Lower lobe of right lung (tissue), 2 donors: ENCODE data around the gene BCOR. TPM values are rescaled to one million over a fixed set of nuclear protein-coding genes. Genes with fewer than 3 reads are reported as not detected.

Experiments
- ATAC-seq, 2 donors: fragments of 200-7000 bp; cut with Tn5 transposase; one replicate each; pipeline ENCODE4 v1.9.1; 2020 to 2022; ENCODE audit warnings: mild to moderate bottlenecking in 2 of 2, moderate library complexity in 2 of 2
- DNase-seq: peaks from one replicate; pipeline ENCODE4 v3.0.0-alpha.2; 2020
- H3K27ac ChIP-seq: fragments of 200-600 bp; one replicate; pipeline ENCODE4 v1.8.0; 2022
- H3K27me3 ChIP-seq: fragments of 200-600 bp; one replicate; pipeline ENCODE4 v1.8.0; 2022; ENCODE audit warnings: low read depth
- H3K36me3 ChIP-seq: fragments of 200-600 bp; one replicate; pipeline ENCODE4 v1.8.0; 2022; ENCODE audit warnings: mild to moderate bottlenecking
- H3K4me1 ChIP-seq: fragments of 200-600 bp; one replicate; pipeline ENCODE4 v1.8.0; 2022
- H3K4me3 ChIP-seq: fragments of 200-600 bp; one replicate; pipeline ENCODE4 v1.8.0; 2022; ENCODE audit warnings: mild to moderate bottlenecking
- H3K9me3 ChIP-seq: fragments of 200-600 bp; one replicate; pipeline ENCODE4 v1.8.0; 2022
- CTCF ChIP-seq: fragments of 200-600 bp; IDR thresholded peaks from one replicate; pipeline ENCODE4 v1.8.0; 2022; ENCODE audit warnings: antibody characterized with exemption, mild to moderate bottlenecking
- intact Hi-C: fragments of 100-400 bp; cut with DNase I; formaldehyde crosslinking; loops from one replicate; pipeline ENCODE4 v1.11.0; 2022
- total RNA-seq: library from RNA; stranded (reverse); fragmentation: NEBNext Ultra II Directional; extraction: Animal tissue kit (Norgen Biotek cat#: 25700); gene quantifications from one replicate; pipeline ENCODE4 v1.2.1, GENCODE V29; 2021
- donor health status: DM: no; HTN: yes; CAD: no; lungs with severe emphysema.

The BCOR gene
- total RNA-seq, 1 donor from 2014 or later: 25.7 TPM

- no peaks in the 10 kb centered on the region for H3K9me3 ChIP-seq
- no peak overlapping the region for H3K27ac ChIP-seq
- intact Hi-C loops: no loop called here
- H3K36me3 ChIP-seq: peaks cover 66% of the 10 kb centered on the region
- H3K4me3 ChIP-seq: no peak overlapping the region
- no peaks in the 10 kb centered on the region for H3K4me1 ChIP-seq
- no peaks in the 10 kb centered on the region for H3K27me3 ChIP-seq
- DNase-seq: no peak
- ATAC-seq: no peak
- no peak for TF ChIP-seq CTCF
Measured at GRCh38 chrX:40061005-40061404, 36.8 kb downstream of the BCOR start.

GRCh38 chrX:40060356-40060845 lies 37.4 kb downstream of the BCOR start:
- peaks cover 73% of the 10 kb centered on the region for H3K36me3 ChIP-seq
- intact Hi-C loops: no loop called here
- H3K27me3 ChIP-seq: no peaks in the 10 kb centered on the region

GRCh38 chrX:40058719-40059118 lies 39.0 kb downstream of the BCOR start:
- peaks cover 79% of the 10 kb centered on the region for H3K36me3 ChIP-seq
- intact Hi-C loops: no loop called here
- ATAC-seq (peak; percentile 54 to 57), DNase-seq (peak; percentile 57)
- no peaks in the 10 kb centered on the region for H3K27me3 ChIP-seq
- H3K4me3 ChIP-seq: no peak overlapping the region
- no peak overlapping the region for H3K27ac ChIP-seq
- H3K9me3 ChIP-seq: no peaks in the 10 kb centered on the region
- no peaks in the 10 kb centered on the region for H3K4me1 ChIP-seq
- no peak for TF ChIP-seq CTCF

More at GRCh38 chrX:40060356-40060845, 37.4 kb downstream of the BCOR start:
- DNase-seq (no peak), ATAC-seq (no peak)
- no peak for TF ChIP-seq CTCF
- Histone ChIP-seq H3K9me3 (no peaks in the 10 kb centered on the region), H3K4me3 (no peak overlapping the region), H3K27ac (no peak overlapping the region), H3K4me1 (no peaks in the 10 kb centered on the region)

- no peak overlapping the region for H3K4me3 ChIP-seq
- DNase-seq: no peak
- no peaks in the 10 kb centered on the region for H3K27me3 ChIP-seq
- no peaks in the 10 kb centered on the region for H3K4me1 ChIP-seq
- intact Hi-C loops: no loop called here
- TF ChIP-seq CTCF: no peak
- no peak overlapping the region for H3K27ac ChIP-seq
- no peak for ATAC-seq
- no peaks in the 10 kb centered on the region for H3K9me3 ChIP-seq
- H3K36me3 ChIP-seq: peaks cover 79% of the 10 kb centered on the region
Measured at GRCh38 chrX:40057405-40057804, 40.4 kb downstream of the BCOR start.

GRCh38 chrX:40056420-40056819 lies 41.3 kb downstream of the BCOR start:
- H3K4me3 ChIP-seq: no peak overlapping the region
- no peaks in the 10 kb centered on the region for H3K9me3 ChIP-seq
- intact Hi-C loops: no loop called here
- no peak for DNase-seq
- H3K4me1 ChIP-seq: no peaks in the 10 kb centered on the region
- H3K27ac ChIP-seq: no peak overlapping the region
- no peak for ATAC-seq
- TF ChIP-seq CTCF: no peak
- H3K36me3 ChIP-seq: peaks cover 81% of the 10 kb centered on the region
- H3K27me3 ChIP-seq: no peaks in the 10 kb centered on the region

GRCh38 chrX:40055495-40055894 lies 42.3 kb downstream of the BCOR start:
- no peak for DNase-seq
- TF ChIP-seq CTCF: no peak
- H3K36me3 ChIP-seq: peaks cover 82% of the 10 kb centered on the region

More at GRCh38 chrX:40055495-40055894, 42.3 kb downstream of the BCOR start:
- no peak overlapping the region for H3K4me3 ChIP-seq
- no peak for ATAC-seq
- no peaks in the 10 kb centered on the region for H3K4me1 ChIP-seq
- H3K9me3 ChIP-seq: peaks cover 6% of the 10 kb centered on the region
- H3K27me3 ChIP-seq: no peaks in the 10 kb centered on the region
- no peak overlapping the region for H3K27ac ChIP-seq
- intact Hi-C loops: no loop called here
